ENCODE results near the gene DNAJC16. TPM values are rescaled to one million over a fixed set of nuclear protein-coding genes. Genes with fewer than 3 reads are reported as not detected.

The DNAJC16 gene
- total and polyA plus RNA-seq, 11 donors: 4.2 to 22.8 (median 18.4) TPM

- 82 to 87% (median 86%) methylated on average over 18 of the region's 18 CpGs for WGBS, 4 donors
- DNase-seq (no peak), ATAC-seq (no peak)
- intact Hi-C loops (cut with DNase I): no loop called here
- H3K27ac ChIP-seq: no peak overlapping the region
- H3K4me1 ChIP-seq: peaks cover 0 to 36% (median 5%) of the 10 kb centered on the region in 12 donors
- no peak overlapping the region for H3K4me3 ChIP-seq
- H3K27me3 ChIP-seq: peaks cover 0 to 17% (median 0%) of the 10 kb centered on the region in 9 donors
- no peak for TF ChIP-seq CTCF (IDR thresholded peaks at IDR 0.05)
- no peak for TF ChIP-seq POLR2A (IDR thresholded peaks at IDR 0.05)
- no peaks in the 10 kb centered on the region for H3K9me3 ChIP-seq
- no peaks in the 10 kb centered on the region for H3K36me3 ChIP-seq
These were observed 56.5 kb downstream of the DNAJC16 start for GRCh38 chr1:15583016-15583706.

GRCh38 chr1:15584489-15585363, 58.1 kb downstream of the DNAJC16 start, which contains the start of gene AGMAT:
Gene AGMAT (minus strand): TSS chr1:15585051. CDS start chr1:15584967, 84 bp downstream.
- peak within 1 kb of the TSS in 1 of 12 donors; percentile 32 for H3K27ac ChIP-seq
- DNase-seq (peak in 1 of 5 donors; percentile 33), ATAC-seq (peak in 2 of 4 donors; percentile 41 to 67)
- WGBS, 4 donors: 3 to 5% (median 4%) methylated on average over 18 to 68 of the region's 68 CpGs
- no peaks in the 10 kb centered on the region for H3K9me3 ChIP-seq
- peaks cover 0 to 17% (median 0%) of the 10 kb centered on the region in 9 donors for H3K27me3 ChIP-seq
- no peaks in the 10 kb centered on the region for H3K36me3 ChIP-seq
- H3K4me1 ChIP-seq: peaks cover 0 to 21% (median 4%) of the 10 kb centered on the region in 12 donors
- H3K4me3 ChIP-seq: peak within 1 kb of the TSS in 11 of 12 donors; percentile 12 to 66 (median 49)
- intact Hi-C loops (cut with DNase I): no loop called here
- TF ChIP-seq CTCF (IDR thresholded peaks at IDR 0.05) (peak in 4 of 12 donors; percentile 7 to 28 (median 26)), POLR2A (IDR thresholded peaks at IDR 0.05) (no peak)

GRCh38 chr1:15592285-15592684, 65.6 kb downstream of the DNAJC16 start:
- intact Hi-C loops (cut with DNase I): loop anchor here in 4 of 10 donors (10.0 kb wide), 3 partner anchors 143 to 163 kb away; partner anchors contain the start of genes TMEM82 (in 2 of the 4), FBLIM1 (in 1 of the 4) and SLC25A34 (in 1 of the 4)
- H3K4me3 ChIP-seq: no peak overlapping the region
- ATAC-seq (no peak), DNase-seq (no peak)
- WGBS, 4 donors: 65 to 73% (median 70%) methylated on average over 5 of the region's 5 CpGs
- peaks cover 0 to 10% (median 0%) of the 10 kb centered on the region in 12 donors for H3K4me1 ChIP-seq
- H3K36me3 ChIP-seq: no peaks in the 10 kb centered on the region
- H3K27me3 ChIP-seq: no peaks in the 10 kb centered on the region
- H3K27ac ChIP-seq: no peak overlapping the region
- TF ChIP-seq CTCF (IDR thresholded peaks at IDR 0.05): no peak
- no peak for TF ChIP-seq POLR2A (IDR thresholded peaks at IDR 0.05)
- no peaks in the 10 kb centered on the region for H3K9me3 ChIP-seq
